ENCODE results near the gene TMEM132C. TPM values are rescaled to one million over a fixed set of nuclear protein-coding genes. Genes with fewer than 3 reads are reported as not detected.

Gene TMEM132C
- total RNA-seq, 2 donors from 2014 or later = 0.56 TPM; not detected in 1

DNA sequence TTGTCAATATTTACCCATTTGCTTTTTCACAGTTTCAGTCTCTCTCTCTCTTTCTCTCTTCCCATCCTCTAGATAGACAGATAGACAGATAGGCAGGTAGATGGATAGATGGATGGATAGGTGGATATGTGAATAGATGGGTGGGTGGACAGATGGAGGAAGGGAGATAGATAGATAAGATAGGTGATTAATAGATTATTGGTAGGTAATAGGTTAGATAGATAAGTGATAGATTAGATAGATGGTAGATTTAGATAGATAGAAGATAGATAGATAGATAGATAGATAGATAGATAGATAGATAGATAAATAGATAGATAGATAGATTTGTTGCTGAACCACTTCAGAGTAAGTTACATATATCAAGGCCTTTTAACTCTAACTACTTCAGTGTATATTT, 408.6 kb downstream of the TMEM132C start:
- TF ChIP-seq CTCF (IDR thresholded peaks at IDR 0.05) = no peak
- no peaks in the 10 kb centered on the region for H3K27me3 ChIP-seq (replicated peaks; ENCODE audit: insufficient read depth)
- ATAC-seq (ENCODE audit: insufficient number of reproducible peaks, low FRiP score, low read depth) (no peak), DNase-seq (ENCODE audit: low spot score) (no peak)
- no peaks in the 10 kb centered on the region for H3K36me3 ChIP-seq
- no peaks in the 10 kb centered on the region for H3K4me1 ChIP-seq (ENCODE audit: control insufficient read depth in 1 of 2, low read depth in 2 of 2)
- H3K9me3 ChIP-seq = no peaks in the 10 kb centered on the region
- no peak overlapping the region for H3K27ac ChIP-seq
- H3K4me3 ChIP-seq = no peak overlapping the region

DNA sequence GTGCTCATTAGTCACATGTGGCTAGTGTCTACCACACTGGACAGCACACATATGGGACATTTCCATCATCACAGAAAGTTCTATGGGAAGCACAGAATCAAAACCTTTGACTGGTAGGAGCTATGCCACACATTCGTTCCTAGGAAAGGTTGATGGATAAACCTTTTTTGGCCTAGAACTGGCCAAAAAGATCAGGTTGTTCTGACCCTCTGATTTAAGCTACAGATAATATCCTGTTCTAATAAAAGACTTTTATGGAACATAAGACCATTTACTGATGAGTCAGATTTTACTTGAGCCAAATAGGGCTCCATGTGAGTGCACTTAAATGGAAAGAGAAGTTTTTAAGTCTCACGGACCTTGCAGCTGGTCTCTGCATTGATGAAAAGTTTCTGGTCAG, 413.6 kb downstream of the TMEM132C start:
- H3K9me3 ChIP-seq = no peaks in the 10 kb centered on the region
- H3K36me3 ChIP-seq = no peaks in the 10 kb centered on the region
- no peak for TF ChIP-seq CTCF (IDR thresholded peaks at IDR 0.05)
- no peaks in the 10 kb centered on the region for H3K4me1 ChIP-seq (ENCODE audit: control insufficient read depth in 1 of 2, low read depth in 2 of 2)
- no peak overlapping the region for H3K27ac ChIP-seq
- DNase-seq (ENCODE audit: low spot score) = no peak
- H3K27me3 ChIP-seq (replicated peaks; ENCODE audit: insufficient read depth) = no peaks in the 10 kb centered on the region
- no peak for ATAC-seq (ENCODE audit: insufficient number of reproducible peaks, low FRiP score, low read depth)
- no peak overlapping the region for H3K4me3 ChIP-seq

DNA sequence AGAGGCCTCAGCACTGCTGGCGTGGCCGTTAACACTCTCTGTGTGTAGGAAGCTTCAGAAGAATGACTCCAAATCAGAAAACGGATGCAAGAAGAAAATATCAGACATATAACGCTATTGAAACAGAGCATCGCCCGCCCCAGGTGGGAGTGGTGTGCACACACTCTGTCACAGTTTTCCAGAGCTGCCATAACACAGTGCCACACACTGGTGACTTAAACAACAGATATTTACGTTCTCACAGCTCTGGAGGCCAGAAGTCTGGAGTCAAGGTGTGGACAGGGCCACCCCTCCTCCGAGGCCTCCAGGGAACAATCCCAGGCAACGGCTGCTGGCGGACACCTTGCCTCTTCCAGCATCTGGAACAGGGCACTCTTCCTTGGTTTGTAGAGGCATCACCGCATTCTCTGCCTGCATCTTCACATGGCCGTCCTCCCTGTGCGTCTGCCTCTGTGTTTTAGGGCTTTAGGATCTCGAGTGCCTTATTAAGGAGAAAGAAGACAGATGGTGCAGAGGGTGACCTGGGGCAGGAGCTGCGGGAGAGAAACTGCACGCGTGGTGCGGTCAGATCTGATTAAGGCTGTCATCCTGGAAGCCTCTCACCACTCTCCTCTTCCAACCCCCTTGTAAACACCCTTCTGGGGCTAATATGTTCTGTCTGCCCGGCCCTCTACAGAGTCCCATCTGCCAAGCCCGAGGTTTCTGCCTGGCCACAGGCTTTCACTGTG, 415.7 kb downstream of the TMEM132C start:
- no peaks in the 10 kb centered on the region for H3K4me1 ChIP-seq (ENCODE audit: control insufficient read depth in 1 of 2, low read depth in 2 of 2)
- TF ChIP-seq CTCF (IDR thresholded peaks at IDR 0.05) = no peak
- no peaks in the 10 kb centered on the region for H3K36me3 ChIP-seq
- no peaks in the 10 kb centered on the region for H3K9me3 ChIP-seq
- H3K4me3 ChIP-seq = no peak overlapping the region
- ATAC-seq (ENCODE audit: insufficient number of reproducible peaks, low FRiP score, low read depth) (no peak), DNase-seq (ENCODE audit: low spot score) (no peak)
- no peak overlapping the region for H3K27ac ChIP-seq
- no peaks in the 10 kb centered on the region for H3K27me3 ChIP-seq (replicated peaks; ENCODE audit: insufficient read depth)

- TF ChIP-seq CTCF (IDR thresholded peaks at IDR 0.05) = no peak
- Histone ChIP-seq H3K4me3 (no peak overlapping the region), H3K9me3 (no peaks in the 10 kb centered on the region), H3K27ac (no peak overlapping the region), H3K27me3 (replicated peaks; ENCODE audit: insufficient read depth) (no peaks in the 10 kb centered on the region), H3K4me1 (ENCODE audit: control insufficient read depth in 1 of 2, low read depth in 2 of 2) (no peaks in the 10 kb centered on the region), H3K36me3 (no peaks in the 10 kb centered on the region)
- DNase-seq (ENCODE audit: low spot score) (no peak), ATAC-seq (ENCODE audit: insufficient number of reproducible peaks, low FRiP score, low read depth) (no peak)
Measured at GRCh38 chr12:128684352-128684751, 417.4 kb downstream of the TMEM132C start.

DNA sequence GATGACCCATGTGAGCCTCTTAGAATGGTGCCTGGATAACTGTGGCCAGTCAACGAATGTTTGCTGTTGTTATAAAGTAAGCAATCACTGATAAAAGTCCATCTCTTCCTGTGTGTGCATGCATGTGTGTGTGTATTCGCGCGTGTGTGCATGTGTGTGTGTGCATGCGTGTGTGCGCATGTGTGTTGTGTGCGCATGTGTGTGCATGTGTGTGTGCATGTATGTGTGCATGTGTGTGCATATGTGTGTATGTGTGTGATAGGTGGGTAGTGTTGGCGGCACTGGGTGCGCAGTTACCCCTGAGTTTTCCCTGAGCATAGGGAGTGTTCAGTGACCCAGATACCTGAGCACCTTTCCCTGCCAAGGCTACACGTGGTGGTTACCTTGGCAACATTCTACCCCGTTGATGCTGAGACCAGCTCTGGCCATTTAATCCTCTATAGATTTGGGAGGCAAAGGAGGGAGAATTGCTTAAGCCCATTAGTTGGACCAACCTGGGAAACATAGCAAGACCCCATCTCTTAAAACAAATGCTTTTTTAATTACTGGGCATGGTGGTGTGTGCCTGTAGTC, 419.0 kb downstream of the TMEM132C start:
- TF ChIP-seq CTCF (IDR thresholded peaks at IDR 0.05) = no peak
- no peak for ATAC-seq (ENCODE audit: insufficient number of reproducible peaks, low FRiP score, low read depth)
- H3K4me1 ChIP-seq (ENCODE audit: control insufficient read depth in 1 of 2, low read depth in 2 of 2) = no peaks in the 10 kb centered on the region
- no peaks in the 10 kb centered on the region for H3K36me3 ChIP-seq
- no peaks in the 10 kb centered on the region for H3K27me3 ChIP-seq (replicated peaks; ENCODE audit: insufficient read depth)
- no peak for DNase-seq (ENCODE audit: low spot score)
- H3K9me3 ChIP-seq = no peaks in the 10 kb centered on the region
- no peak overlapping the region for H3K27ac ChIP-seq
- no peak overlapping the region for H3K4me3 ChIP-seq
